NCI-H1092 treated with DMSO at 0.1 percent for 48 hours (cell line): ENCODE data around the gene TRIM10.
"Not testable (repeated sequence)": the region's sequence is repeated elsewhere in the genome, so short reads cannot be mapped to it uniquely, and the experiment has no call there.

Experiments used
- DNase-seq: peaks from one replicate; lab custom pipeline; 2025; lab: John Stamatoyannopoulos, UW

TRIM10 gene

DNA sequence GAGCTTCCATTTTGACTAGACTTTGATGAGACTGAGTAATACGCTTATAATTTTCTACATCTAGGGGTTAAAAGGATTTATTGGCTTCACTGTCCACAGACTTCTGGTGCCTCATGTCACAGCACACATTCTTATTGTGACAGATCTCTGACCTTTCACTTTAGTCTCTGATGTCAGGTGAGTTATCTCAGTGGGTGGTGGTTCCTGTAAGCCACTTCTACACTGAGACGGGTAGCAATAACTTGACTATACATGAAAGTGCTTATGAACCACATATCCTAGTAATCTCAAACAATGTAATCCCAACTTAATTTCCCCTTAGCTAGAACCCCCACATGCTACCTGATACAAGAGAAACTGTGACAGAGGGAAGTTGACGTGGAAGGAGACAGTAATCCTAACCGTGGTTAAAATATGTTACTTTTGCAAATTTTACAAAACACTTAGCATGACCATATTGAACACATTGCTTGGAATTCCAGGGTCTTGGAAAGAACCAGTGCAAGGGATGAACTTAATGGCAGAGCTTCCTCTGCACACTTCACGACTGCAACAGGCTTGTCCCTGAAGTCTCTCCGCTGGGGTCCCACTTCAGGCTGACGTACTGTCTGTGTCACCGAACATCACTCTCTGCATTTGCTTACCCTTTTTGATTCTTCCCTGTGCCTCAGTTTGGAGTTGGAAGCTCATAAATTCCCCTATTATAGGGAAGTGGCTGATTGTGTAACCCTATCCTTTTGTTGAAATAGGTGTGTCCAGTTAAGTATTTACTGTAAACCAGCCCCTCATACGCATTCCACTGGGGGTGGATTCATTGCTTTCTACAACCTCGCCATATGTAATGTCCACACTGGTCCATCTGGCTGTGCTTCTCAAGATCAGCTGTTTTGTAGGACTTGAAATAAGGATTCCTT is 31.5 kb downstream of the TRIM10 start:
- no peak for DNase-seq

DNA sequence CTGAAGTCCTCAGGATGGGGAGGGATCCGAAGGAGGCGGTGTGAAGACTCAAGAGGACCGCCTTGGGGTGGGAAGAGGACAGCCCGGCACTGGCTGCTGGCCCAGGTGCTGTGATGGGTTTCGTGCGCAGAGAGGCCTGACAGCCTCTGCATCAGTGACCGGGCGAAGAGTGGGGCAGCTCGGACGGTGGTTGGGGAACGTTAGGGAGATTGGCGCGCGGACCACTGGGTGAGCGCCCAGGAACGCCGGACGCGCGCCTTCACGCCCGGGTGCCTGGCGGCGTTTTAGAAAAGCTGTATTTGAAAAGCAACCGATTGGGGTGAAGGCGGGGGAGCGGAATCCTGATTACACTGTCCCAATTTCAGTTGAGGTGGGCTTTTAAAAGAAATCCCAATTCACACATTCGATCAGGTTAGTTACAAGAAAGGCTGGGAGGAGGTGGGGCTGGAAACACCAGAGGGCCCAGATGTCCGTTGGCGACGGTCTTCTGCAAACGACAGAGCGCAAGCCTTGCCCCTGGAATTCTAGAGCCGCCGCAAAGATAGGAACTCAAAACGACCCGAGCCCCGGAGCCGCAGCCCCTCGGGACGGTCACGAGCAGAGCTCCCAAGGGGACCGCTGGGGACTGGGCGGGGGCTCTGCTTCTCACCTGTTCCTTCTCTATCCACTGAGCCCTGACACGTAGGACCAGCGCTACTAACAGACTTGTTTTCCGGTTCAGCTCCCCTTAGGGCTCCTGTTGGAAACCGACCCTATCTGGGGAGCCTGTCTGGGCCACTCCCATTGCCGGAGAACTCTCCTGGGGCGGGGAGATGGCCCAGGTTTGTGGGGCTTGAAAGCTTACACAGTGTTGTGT is 33.5 kb downstream of the TRIM10 start:
- DNase-seq, result no peak

- no peak for DNase-seq
These were observed 38.5 kb downstream of the TRIM10 start for GRCh38 chr6:30122515-30122914.

DNA sequence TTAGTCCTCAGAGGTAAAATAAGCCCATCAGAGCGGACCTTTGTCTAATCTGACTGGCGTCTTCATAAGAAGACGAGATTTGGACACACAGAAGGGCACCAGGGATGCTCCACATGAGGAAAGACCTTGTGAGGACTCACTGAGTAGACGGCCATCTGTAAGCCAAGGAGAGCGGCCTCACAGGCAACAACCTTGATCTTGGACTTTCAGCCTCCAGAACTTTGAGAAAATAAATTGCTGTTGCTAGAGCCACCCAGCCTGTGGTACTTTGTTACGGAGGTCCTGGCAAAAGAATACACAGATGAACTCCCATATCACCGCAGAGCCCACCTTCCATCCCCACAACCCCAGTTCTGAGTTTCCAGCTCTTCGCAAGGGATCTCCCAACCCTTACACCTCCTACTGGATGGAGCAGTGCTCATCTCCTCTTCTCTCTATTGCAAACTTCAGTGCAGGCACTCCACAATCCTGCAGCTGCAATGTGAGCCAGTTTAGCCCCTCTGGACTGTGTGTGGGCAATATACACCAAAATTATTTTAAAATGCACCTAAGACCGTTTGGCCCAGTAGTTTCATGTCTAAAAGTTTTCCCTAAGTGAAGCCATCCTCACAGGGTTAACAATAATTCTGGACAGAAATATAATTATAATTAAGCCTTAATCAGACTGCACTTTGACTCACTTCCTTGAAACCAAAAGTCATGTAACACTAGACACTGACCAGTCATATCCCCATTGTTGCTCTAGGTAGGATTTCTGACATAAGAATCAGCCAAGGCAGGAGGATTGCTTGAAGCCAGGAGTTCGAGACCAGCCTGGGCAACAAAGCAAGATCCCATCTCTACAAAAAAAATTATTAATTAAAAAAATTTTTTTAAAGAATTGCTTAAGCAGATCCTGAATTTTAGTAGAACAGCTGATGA is 39.3 kb downstream of the TRIM10 start:
- no peak for DNase-seq

DNA sequence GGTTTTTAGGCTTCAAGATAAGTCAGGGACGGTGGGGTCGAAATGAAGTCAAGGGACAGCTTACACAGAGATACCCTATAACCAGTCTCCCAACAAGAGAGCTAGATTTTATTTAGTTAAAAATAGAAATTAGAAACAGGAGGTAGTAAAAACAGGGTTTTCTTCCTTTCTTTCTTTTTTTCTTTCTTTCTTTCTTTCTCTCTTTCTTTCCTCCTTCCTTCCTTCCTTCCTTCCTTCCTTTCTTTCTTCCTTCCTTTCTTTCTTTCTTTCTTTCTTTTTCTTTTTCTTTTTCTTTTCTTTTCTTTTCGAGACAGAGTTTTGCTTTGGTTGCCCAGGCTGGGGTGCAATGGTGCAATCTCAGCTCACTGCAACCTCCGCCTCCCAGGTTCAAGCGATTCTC is 42.3 kb downstream of the TRIM10 start:
- not testable (repeated sequence) for DNase-seq

- no peak for DNase-seq
These were observed 44.3 kb downstream of the TRIM10 start for GRCh38 chr6:30116724-30117123.

DNA sequence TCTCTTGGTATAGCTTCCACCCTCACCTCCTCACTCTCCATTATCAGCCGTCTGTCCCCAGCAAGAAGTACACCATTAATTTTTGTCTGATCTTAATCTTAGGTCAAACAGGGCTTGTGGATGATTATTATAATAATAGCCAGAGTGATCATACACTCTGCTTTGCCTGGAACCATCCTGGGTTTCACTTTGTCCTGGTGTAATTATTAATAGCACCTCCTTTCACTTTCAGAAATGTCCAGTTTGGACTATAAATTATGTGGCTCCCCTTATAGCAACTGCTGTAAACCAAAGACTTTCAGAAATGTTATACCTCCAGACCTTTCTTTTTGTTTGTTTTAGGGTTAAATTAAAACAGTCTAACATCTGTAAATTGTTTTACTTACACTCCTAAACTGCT is 47.2 kb downstream of the TRIM10 start:
- DNase-seq, result no peak

GRCh38 chr6:30113003-30113759 is 47.8 kb downstream of the TRIM10 start, which contains the start of gene TRIM31:
Gene TRIM31, minus strand, starts transcription at chr6:30113090. Its CDS starts 285 bp downstream, at chr6:30112805.
- no peak for DNase-seq

GRCh38 chr6:30112402-30112994 is 48.5 kb downstream of the TRIM10 start:
- no peak for DNase-seq

- DNase-seq, result no peak
These were observed 49.6 kb downstream of the TRIM10 start for GRCh38 chr6:30111266-30111856.

DNA sequence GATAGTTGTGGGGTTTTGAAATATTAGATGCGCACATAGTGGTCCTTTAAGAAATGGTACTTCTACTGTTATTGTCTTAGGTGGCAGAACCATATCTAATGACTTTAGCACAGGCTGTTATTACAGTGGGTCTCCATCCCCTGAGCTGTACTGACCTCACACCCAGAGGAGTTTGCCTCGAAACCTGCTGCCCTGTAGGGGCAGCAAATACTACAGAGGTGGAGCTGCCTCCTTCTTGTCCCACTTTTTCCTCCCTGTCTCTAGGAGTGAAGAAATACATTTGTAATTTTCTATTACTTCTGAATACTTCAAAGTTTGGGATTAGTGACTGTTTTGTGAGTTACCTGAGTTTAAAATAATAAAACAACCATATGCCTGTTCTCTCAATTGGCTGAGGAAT is 56.4 kb downstream of the TRIM10 start:
- no peak for DNase-seq

DNA sequence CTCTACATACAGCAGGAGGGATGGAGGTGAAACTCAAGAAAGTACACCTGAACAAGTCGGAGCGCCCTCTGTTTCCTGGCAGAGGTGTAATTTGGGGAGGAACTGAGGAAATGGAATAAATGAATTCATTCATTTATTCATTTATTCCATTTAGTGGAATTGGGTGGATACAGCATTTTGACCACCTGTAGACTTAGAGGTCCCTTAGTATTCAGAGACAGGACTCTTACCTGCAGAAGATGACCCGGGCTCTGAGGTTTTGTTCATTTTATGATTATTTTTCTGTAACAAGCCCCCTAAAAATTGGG is 57.2 kb downstream of the TRIM10 start:
- no peak for DNase-seq

- DNase-seq, result peak; percentile 46
These were observed 57.8 kb downstream of the TRIM10 start for GRCh38 chr6:30102970-30103871.

DNA sequence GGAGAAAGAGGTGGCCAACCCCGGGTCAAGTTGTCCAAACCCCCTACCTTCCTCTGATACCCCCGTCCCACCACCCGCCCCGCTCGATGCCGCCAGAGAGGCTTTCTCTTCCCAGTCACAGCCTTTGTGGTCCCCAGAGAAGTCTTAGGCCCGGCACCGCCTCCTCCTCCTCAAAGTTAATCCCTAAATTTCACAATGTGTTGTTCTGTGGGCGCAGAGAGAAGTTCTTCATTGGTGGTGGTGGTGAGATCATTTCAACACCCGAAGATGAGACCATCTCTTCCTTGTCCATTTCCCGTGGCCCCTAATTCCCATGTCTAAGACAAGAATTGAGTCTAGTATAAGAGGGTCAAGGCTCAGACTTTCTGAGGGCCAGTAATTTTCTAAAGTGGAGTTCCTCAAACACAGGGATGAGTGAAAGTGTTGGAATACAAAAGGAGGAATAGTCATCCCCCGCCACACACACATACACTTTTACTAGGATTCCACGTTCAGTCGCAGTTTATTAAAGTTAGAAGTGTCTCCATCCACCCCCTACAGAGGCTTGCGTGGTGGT is 58.5 kb downstream of the TRIM10 start:
- DNase-seq, result no peak
